ENCODE data around the gene KCNH5. TPM values are rescaled to one million over a fixed set of nuclear protein-coding genes. Genes with fewer than 3 reads are reported as not detected.

The KCNH5 gene
- total RNA-seq, 2 donors from 2014 or later, result not detected

- no peaks in the 10 kb centered on the region for H3K36me3 ChIP-seq
- DNase-seq (ENCODE audit: low spot score) (no peak), ATAC-seq (ENCODE audit: insufficient number of reproducible peaks, low FRiP score, low read depth) (no peak)
These were observed 64.6 kb downstream of the KCNH5 start for GRCh38 chr14:62980693-62981092.

GRCh38 chr14:62957562-62957961 is 87.7 kb downstream of the KCNH5 start:
- no peak for ATAC-seq (ENCODE audit: insufficient number of reproducible peaks, low FRiP score, low read depth)
- no peak for TF ChIP-seq CTCF (IDR thresholded peaks at IDR 0.05)
- no peaks in the 10 kb centered on the region for H3K4me1 ChIP-seq (ENCODE audit: control insufficient read depth in 1 of 2, low read depth in 2 of 2)
- no peaks in the 10 kb centered on the region for H3K9me3 ChIP-seq
- H3K27me3 ChIP-seq (replicated peaks; ENCODE audit: insufficient read depth), result no peaks in the 10 kb centered on the region
- no peak overlapping the region for H3K27ac ChIP-seq
- H3K4me3 ChIP-seq, result no peak overlapping the region
- no peaks in the 10 kb centered on the region for H3K36me3 ChIP-seq
- DNase-seq (ENCODE audit: low spot score), result no peak

More at GRCh38 chr14:62980693-62981092, 64.6 kb downstream of the KCNH5 start:
- no peak overlapping the region for H3K27ac ChIP-seq
- H3K4me3 ChIP-seq, result no peak overlapping the region
- H3K9me3 ChIP-seq, result no peaks in the 10 kb centered on the region
- TF ChIP-seq CTCF (IDR thresholded peaks at IDR 0.05), result no peak
- no peaks in the 10 kb centered on the region for H3K4me1 ChIP-seq (ENCODE audit: control insufficient read depth in 1 of 2, low read depth in 2 of 2)
- no peaks in the 10 kb centered on the region for H3K27me3 ChIP-seq (replicated peaks; ENCODE audit: insufficient read depth)

GRCh38 chr14:62956413-62956812 is 88.8 kb downstream of the KCNH5 start:
- H3K4me3 ChIP-seq, result no peak overlapping the region
- H3K27me3 ChIP-seq (replicated peaks; ENCODE audit: insufficient read depth), result no peaks in the 10 kb centered on the region
- TF ChIP-seq CTCF (IDR thresholded peaks at IDR 0.05), result no peak
- no peak for ATAC-seq (ENCODE audit: insufficient number of reproducible peaks, low FRiP score, low read depth)
- H3K4me1 ChIP-seq (ENCODE audit: control insufficient read depth in 1 of 2, low read depth in 2 of 2), result no peaks in the 10 kb centered on the region
- DNase-seq (ENCODE audit: low spot score), result no peak
- H3K9me3 ChIP-seq, result no peaks in the 10 kb centered on the region
- no peak overlapping the region for H3K27ac ChIP-seq
- H3K36me3 ChIP-seq, result no peaks in the 10 kb centered on the region

- H3K4me1 ChIP-seq (ENCODE audit: control insufficient read depth in 1 of 2, low read depth in 2 of 2), result no peaks in the 10 kb centered on the region
- H3K27me3 ChIP-seq (replicated peaks; ENCODE audit: insufficient read depth), result no peaks in the 10 kb centered on the region
- DNase-seq (ENCODE audit: low spot score) (no peak), ATAC-seq (ENCODE audit: insufficient number of reproducible peaks, low FRiP score, low read depth) (no peak)
- no peaks in the 10 kb centered on the region for H3K36me3 ChIP-seq
- no peak overlapping the region for H3K4me3 ChIP-seq
- no peak for TF ChIP-seq CTCF (IDR thresholded peaks at IDR 0.05)
- no peaks in the 10 kb centered on the region for H3K9me3 ChIP-seq
- H3K27ac ChIP-seq, result no peak overlapping the region
These were observed 91.1 kb downstream of the KCNH5 start for GRCh38 chr14:62954165-62954564.

GRCh38 chr14:62952226-62952625 is 93.0 kb downstream of the KCNH5 start:
- no peak overlapping the region for H3K27ac ChIP-seq
- H3K36me3 ChIP-seq, result no peaks in the 10 kb centered on the region
- ATAC-seq (ENCODE audit: insufficient number of reproducible peaks, low FRiP score, low read depth) (no peak), DNase-seq (ENCODE audit: low spot score) (no peak)
- no peaks in the 10 kb centered on the region for H3K4me1 ChIP-seq (ENCODE audit: control insufficient read depth in 1 of 2, low read depth in 2 of 2)
- TF ChIP-seq CTCF (IDR thresholded peaks at IDR 0.05), result no peak
- H3K9me3 ChIP-seq, result no peaks in the 10 kb centered on the region
- H3K4me3 ChIP-seq, result no peak overlapping the region
- H3K27me3 ChIP-seq (replicated peaks; ENCODE audit: insufficient read depth), result no peaks in the 10 kb centered on the region

Measured in thoracic aorta (tissue), 2 donors.